B cell (primary cell): ENCODE measurements around the gene SLC24A4.

Source experiments
- EZH2 ChIP-seq: IDR thresholded peaks from 2 replicates; pipeline ENCODE4 v1.6.1; 2012; ENCODE audit warnings: borderline replicate concordance, low read depth, mild to moderate bottlenecking, moderate library complexity, low read length; ENCODE audit not compliant: insufficient read depth, poor library complexity, severe bottlenecking
- TF ChIP-seq, protein P1 (sequence below): fragments of 200-600 bp; IDR thresholded peaks from one replicate; pipeline ENCODE4 v1.8.0; 2022; ENCODE audit warnings: antibody characterized with exemption, mild to moderate bottlenecking

- TF ChIP-seq, protein P1, sequence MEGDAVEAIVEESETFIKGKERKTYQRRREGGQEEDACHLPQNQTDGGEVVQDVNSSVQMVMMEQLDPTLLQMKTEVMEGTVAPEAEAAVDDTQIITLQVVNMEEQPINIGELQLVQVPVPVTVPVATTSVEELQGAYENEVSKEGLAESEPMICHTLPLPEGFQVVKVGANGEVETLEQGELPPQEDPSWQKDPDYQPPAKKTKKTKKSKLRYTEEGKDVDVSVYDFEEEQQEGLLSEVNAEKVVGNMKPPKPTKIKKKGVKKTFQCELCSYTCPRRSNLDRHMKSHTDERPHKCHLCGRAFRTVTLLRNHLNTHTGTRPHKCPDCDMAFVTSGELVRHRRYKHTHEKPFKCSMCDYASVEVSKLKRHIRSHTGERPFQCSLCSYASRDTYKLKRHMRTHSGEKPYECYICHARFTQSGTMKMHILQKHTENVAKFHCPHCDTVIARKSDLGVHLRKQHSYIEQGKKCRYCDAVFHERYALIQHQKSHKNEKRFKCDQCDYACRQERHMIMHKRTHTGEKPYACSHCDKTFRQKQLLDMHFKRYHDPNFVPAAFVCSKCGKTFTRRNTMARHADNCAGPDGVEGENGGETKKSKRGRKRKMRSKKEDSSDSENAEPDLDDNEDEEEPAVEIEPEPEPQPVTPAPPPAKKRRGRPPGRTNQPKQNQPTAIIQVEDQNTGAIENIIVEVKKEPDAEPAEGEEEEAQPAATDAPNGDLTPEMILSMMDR = no peak
- no peak for TF ChIP-seq EZH2
These were observed 61.6 kb downstream of the SLC24A4 start for GRCh38 chr14:92384461-92385133.
